ENCODE data around the gene TBXA2R. TPM values are rescaled to one million over a fixed set of nuclear protein-coding genes. Genes with fewer than 3 reads are reported as not detected.

The TBXA2R gene
- total RNA-seq, 4 donors from 2014 or later = 0.27 to 0.79 TPM; not detected in 2

DNA sequence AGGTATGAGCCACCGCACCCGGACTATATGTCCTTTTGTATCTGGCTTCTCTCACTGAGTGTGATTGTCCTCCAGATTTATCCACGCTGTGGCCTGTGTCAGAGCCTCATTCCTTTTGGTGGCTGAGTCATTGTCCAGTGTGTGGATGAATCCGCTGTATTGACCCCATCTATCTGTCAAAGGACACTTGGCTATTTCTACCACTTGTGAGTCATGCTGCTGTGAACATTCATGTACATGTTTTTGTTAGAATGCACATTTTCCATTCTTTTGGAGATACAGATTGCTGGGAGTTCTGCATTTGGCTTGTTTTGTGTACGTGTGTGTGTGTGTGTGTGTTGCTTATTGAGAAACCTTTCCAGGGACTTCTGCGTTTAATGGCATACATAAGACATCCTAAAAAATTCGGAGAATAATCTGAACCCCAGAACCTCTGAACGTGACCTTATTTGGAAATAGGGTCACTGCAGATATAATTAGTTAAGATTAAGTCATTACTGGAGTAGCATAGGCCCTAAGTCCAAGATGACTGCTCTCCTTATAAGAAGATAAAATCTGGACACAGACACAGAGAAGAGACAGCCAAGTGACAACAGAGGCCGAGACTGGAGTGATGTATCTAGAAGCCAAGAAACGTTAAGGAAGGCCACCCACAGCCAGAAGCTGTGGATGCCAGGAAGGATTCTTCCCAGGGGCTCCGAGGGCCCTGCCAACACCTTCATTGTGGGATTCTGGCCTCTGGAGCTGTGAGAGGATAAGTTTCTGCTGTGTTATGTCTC is 26.3 kb downstream of the TBXA2R start:
- intact Hi-C loops (cut with DNase I; ENCODE audit: low total_unique reads) (no loop called here), in situ Hi-C loops (cut with MboI; ENCODE audit: low pct_ligation_motif_present in 1 of 4, low pct_unique_long_range_greater_than_20kb in 1 of 4, low sequenced_read_pairs in 3 of 4) (no loop called here)
- 63 to 84% methylated on average over 3 to 11 of the region's 11 CpGs for WGBS, 2 donors (ENCODE audit: low coverage in 1 of 2)
- DNase-seq = no peak
- H3K27me3 ChIP-seq = peaks cover 13% of the 10 kb centered on the region
- no peaks in the 10 kb centered on the region for H3K9me3 ChIP-seq
- H3K4me3 ChIP-seq = no peak overlapping the region
- H3K36me3 ChIP-seq = no peaks in the 10 kb centered on the region
- TF ChIP-seq, protein P1, sequence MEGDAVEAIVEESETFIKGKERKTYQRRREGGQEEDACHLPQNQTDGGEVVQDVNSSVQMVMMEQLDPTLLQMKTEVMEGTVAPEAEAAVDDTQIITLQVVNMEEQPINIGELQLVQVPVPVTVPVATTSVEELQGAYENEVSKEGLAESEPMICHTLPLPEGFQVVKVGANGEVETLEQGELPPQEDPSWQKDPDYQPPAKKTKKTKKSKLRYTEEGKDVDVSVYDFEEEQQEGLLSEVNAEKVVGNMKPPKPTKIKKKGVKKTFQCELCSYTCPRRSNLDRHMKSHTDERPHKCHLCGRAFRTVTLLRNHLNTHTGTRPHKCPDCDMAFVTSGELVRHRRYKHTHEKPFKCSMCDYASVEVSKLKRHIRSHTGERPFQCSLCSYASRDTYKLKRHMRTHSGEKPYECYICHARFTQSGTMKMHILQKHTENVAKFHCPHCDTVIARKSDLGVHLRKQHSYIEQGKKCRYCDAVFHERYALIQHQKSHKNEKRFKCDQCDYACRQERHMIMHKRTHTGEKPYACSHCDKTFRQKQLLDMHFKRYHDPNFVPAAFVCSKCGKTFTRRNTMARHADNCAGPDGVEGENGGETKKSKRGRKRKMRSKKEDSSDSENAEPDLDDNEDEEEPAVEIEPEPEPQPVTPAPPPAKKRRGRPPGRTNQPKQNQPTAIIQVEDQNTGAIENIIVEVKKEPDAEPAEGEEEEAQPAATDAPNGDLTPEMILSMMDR (IDR thresholded peaks at IDR 0.05) = no peak
- TF ChIP-seq POLR2A (IDR thresholded peaks at IDR 0.05) (no peak), POLR2AphosphoS5 (IDR thresholded peaks at IDR 0.05) (peak in 2 of 3 donors; percentile 37 to 47)
- peaks cover 9 to 39% (median 27%) of the 10 kb centered on the region in 4 donors for H3K4me1 ChIP-seq
- H3K27ac ChIP-seq = peak overlapping the region; percentile 55 to 68 (median 64)

DNA sequence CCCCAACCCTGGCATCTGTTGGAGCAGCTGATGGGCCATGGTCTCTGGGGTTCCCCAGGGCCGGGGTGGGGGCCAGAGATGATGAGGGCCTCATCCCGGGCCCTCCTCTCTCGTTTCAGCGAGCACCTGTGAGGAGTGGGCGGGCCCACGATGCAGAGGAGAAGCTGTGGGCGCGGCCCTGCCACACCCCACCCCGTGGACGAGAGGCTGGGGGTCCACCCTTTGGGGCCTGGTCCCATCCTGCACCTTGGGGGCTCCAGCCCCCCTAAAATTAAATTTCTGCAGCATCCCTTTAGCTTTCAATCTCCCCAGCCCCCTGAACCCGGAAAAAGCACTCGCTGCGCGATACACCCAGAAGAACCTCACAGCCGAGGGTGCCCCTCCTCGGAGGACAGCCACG is 28.3 kb downstream of the TBXA2R start:
- H3K27ac ChIP-seq = peak overlapping the region; percentile 57 to 80 (median 70)
- no peaks in the 10 kb centered on the region for H3K9me3 ChIP-seq
- no peak overlapping the region for H3K4me3 ChIP-seq
- H3K4me1 ChIP-seq = peaks cover 9 to 51% (median 38%) of the 10 kb centered on the region in 4 donors
- no peaks in the 10 kb centered on the region for H3K27me3 ChIP-seq
- intact Hi-C loops (cut with DNase I; ENCODE audit: low total_unique reads) (no loop called here), in situ Hi-C loops (cut with MboI; ENCODE audit: low pct_ligation_motif_present in 1 of 4, low pct_unique_long_range_greater_than_20kb in 1 of 4, low sequenced_read_pairs in 3 of 4) (no loop called here)
- no peak for TF ChIP-seq POLR2AphosphoS5 (IDR thresholded peaks at IDR 0.05)
- TF ChIP-seq POLR2A (IDR thresholded peaks at IDR 0.05) = no peak
- no peak for TF ChIP-seq EP300 (IDR thresholded peaks at IDR 0.05; ENCODE audit: low read depth)
- TF ChIP-seq, protein P1 (IDR thresholded peaks at IDR 0.05) = no peak
- no peak for DNase-seq
- H3K36me3 ChIP-seq = no peaks in the 10 kb centered on the region
- WGBS, 2 donors (ENCODE audit: low coverage in 1 of 2) = 46 to 65% methylated on average over 7 to 17 of the region's 17 CpGs

DNA sequence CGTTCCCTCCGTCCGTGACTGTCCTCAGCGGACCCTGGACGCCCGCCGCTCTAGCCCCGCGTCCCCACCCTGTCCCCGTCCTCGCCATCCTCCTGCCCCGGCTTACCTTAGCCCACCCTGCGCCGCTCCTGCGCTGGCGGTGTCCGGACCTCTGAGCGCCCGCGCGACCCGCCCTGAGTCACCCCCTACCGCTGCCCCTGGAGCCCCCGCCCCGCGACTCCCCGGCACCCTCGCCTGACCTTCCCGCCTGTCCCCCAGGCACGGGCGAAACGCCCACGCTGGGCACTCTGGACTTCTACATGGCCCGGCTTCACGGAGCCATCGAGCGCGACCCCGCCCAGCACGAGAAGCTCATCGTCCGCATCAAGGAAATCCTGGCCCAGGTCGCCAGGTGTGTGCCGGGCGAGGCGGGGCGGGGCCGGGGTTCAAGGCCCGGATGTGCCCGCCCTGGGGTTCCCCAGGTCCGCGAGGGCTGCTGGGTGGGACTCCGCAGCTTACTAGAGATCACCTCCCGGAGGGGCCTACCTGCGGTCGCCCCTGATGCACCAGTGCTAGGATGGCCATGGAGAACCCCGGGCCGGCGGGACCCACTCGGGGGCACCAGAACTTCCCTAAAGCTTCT is 28.8 kb downstream of the TBXA2R start:
- intact Hi-C loops (cut with DNase I; ENCODE audit: low total_unique reads) (no loop called here), in situ Hi-C loops (cut with MboI; ENCODE audit: low pct_ligation_motif_present in 1 of 4, low pct_unique_long_range_greater_than_20kb in 1 of 4, low sequenced_read_pairs in 3 of 4) (no loop called here)
- no peaks in the 10 kb centered on the region for H3K27me3 ChIP-seq
- 65% methylated on average over 53 of the region's 60 CpGs; no CpG with 5 or more reads in 1 of the 2 donors for WGBS, 2 donors (ENCODE audit: low coverage in 1 of 2)
- peaks cover 9 to 52% (median 41%) of the 10 kb centered on the region in 4 donors for H3K4me1 ChIP-seq
- no peaks in the 10 kb centered on the region for H3K9me3 ChIP-seq
- H3K27ac ChIP-seq = peak overlapping the region; percentile 57 to 80 (median 70)
- DNase-seq = peak; percentile 73
- peak overlapping the region in 1 of 4 donors; percentile 30 for H3K4me3 ChIP-seq
- no peak for TF ChIP-seq EP300 (IDR thresholded peaks at IDR 0.05; ENCODE audit: low read depth)
- TF ChIP-seq POLR2AphosphoS5 (IDR thresholded peaks at IDR 0.05) = peak in 2 of 3 donors; percentile 40 to 52
- TF ChIP-seq POLR2A (IDR thresholded peaks at IDR 0.05) = peak; percentile 28
- H3K36me3 ChIP-seq = no peaks in the 10 kb centered on the region

DNA sequence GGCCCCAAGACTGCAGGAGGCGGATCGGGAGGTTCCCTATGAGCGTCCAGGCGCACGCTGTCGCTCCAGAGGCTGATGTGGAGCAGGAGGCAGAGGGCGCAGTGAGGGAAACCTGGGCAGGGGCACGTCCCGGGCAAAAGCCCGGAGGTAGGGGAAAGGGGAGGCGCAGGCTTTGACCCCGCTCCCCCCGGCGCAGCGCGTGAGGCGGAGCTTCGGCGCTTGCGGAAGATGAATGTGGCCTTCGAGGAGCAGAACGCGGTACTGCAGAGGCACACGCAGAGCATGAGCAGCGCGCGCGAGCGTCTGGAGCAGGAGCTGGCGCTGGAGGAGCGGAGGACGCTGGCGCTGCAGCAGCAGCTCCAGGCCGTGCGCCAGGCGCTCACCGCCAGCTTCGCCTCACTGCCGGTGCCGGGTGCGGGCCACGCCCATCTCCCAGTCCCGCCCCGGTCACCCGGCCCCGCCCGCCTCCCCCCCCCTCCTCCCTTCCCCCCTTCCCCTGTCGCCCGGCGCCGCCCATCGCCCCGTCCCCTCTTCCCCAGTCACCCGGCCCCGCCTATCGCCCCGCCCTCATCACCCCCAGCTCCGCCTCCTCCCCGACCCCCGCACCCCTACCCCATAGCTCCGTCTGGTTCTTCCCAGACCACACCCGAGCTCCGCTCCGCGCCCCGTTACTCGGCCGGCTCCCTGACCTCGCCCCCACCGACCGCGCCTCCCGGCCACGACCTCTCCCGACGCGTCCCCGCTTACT is 29.8 kb downstream of the TBXA2R start:
- TF ChIP-seq EP300 (IDR thresholded peaks at IDR 0.05; ENCODE audit: low read depth) (no peak), POLR2AphosphoS5 (IDR thresholded peaks at IDR 0.05) (no peak), POLR2A (IDR thresholded peaks at IDR 0.05) (no peak)
- TF ChIP-seq, protein P1 (IDR thresholded peaks at IDR 0.05) = no peak
- WGBS, 2 donors (ENCODE audit: low coverage in 1 of 2) = 42% methylated on average over 60 of the region's 78 CpGs; no CpG with 5 or more reads in 1 of the 2 donors
- intact Hi-C loops (cut with DNase I; ENCODE audit: low total_unique reads) = loop anchor here (1.0 kb wide), 1 partner anchor 33 kb away; no protein-coding TSS in a partner anchor
- Histone ChIP-seq H3K4me1 (peaks cover 13 to 56% (median 46%) of the 10 kb centered on the region in 4 donors), H3K27ac (peak overlapping the region; percentile 57 to 80 (median 70)), H3K36me3 (no peaks in the 10 kb centered on the region), H3K4me3 (peak overlapping the region in 3 of 4 donors; percentile 17 to 36 (median 30)), H3K27me3 (no peaks in the 10 kb centered on the region), H3K9me3 (no peaks in the 10 kb centered on the region)
- DNase-seq = peak; percentile 64
- in situ Hi-C loops (cut with MboI; ENCODE audit: low pct_ligation_motif_present in 1 of 4, low pct_unique_long_range_greater_than_20kb in 1 of 4, low sequenced_read_pairs in 3 of 4) = no loop called here

Measured in transverse colon (tissue), 4 donors.